HepG2 (cell line): ENCODE measurements around the gene DNAJC8. TPM values are rescaled to one million over a fixed set of nuclear protein-coding genes. Genes with fewer than 3 reads are reported as not detected.

ENCODE experiments used
- ATF1 ChIP-seq: IDR thresholded peaks from 2 replicates; pipeline ENCODE4 v1.6.1; 2016; ENCODE audit warnings: mild to moderate bottlenecking, control low read depth
- CEBPG ChIP-seq: IDR thresholded peaks from 2 replicates; pipeline ENCODE4 v1.6.1; 2016
- CENPX ChIP-seq: sonication (generic); formaldehyde crosslinking; IDR thresholded peaks from 2 replicates; pipeline ENCODE4 v1.9.0; 2021; ENCODE audit warnings: mild to moderate bottlenecking, missing genetic modification reagents, moderate library complexity
- DBP ChIP-seq: sonication (generic); formaldehyde crosslinking; IDR thresholded peaks from 2 replicates; pipeline ENCODE4 v1.4.0; 2020; ENCODE audit warnings: missing genetic modification reagents; ENCODE audit errors: not compliant biosample characterization
- MLX ChIP-seq: IDR thresholded peaks from 2 replicates; pipeline ENCODE4 v1.6.1; 2016
- NFAT5 ChIP-seq: sonication (generic); formaldehyde crosslinking; IDR thresholded peaks from 2 replicates; pipeline ENCODE4 v1.4.0; 2020; ENCODE audit warnings: missing genetic modification reagents
- NFKB2 ChIP-seq: sonication (generic); formaldehyde crosslinking; IDR thresholded peaks from 2 replicates; pipeline ENCODE4 v1.4.0; 2020; ENCODE audit warnings: missing genetic modification reagents, borderline replicate concordance
- PTBP1 ChIP-seq: fragments of 200-400 bp; formaldehyde crosslinking; IDR thresholded peaks from 2 replicates; pipeline ENCODE4 v1.6.1; 2018; ENCODE audit warnings: low read length, low read depth; ENCODE audit not compliant: poor library complexity, severe bottlenecking
- RFX3 ChIP-seq: IDR thresholded peaks from 2 replicates; pipeline ENCODE4 v1.6.1; 2016; ENCODE audit warnings: missing biosample characterization, missing genetic modification reagents
- SAP130 ChIP-seq: IDR thresholded peaks from 2 replicates; pipeline ENCODE4 v1.6.1; 2016; ENCODE audit warnings: low read depth
- SP2 ChIP-seq: sonication (generic); formaldehyde crosslinking; IDR thresholded peaks from 2 replicates; pipeline ENCODE4 v1.5.1; 2020; ENCODE audit warnings: mild to moderate bottlenecking, missing genetic modification reagents
- TRAFD1 ChIP-seq: sonication (generic); formaldehyde crosslinking; IDR thresholded peaks from 2 replicates; pipeline ENCODE4 v1.5.1; 2020; ENCODE audit warnings: missing genetic modification reagents, mild to moderate bottlenecking, borderline replicate concordance
- ZBTB43 ChIP-seq: sonication (generic); formaldehyde crosslinking; conservative IDR thresholded peaks from 2 replicates; pipeline ENCODE4 v1.4.0; 2020; ENCODE audit warnings: missing genetic modification reagents
- ZFP90 ChIP-seq: sonication (generic); formaldehyde crosslinking; IDR thresholded peaks from 2 replicates; pipeline ENCODE4 v1.8.0; 2022; ENCODE audit warnings: missing genetic modification reagents, mild to moderate bottlenecking, inconsistent platforms, borderline replicate concordance
- ZNF264 ChIP-seq: sonication (generic); formaldehyde crosslinking; IDR thresholded peaks from 2 replicates; pipeline ENCODE4 v1.4.0; 2020; ENCODE audit warnings: missing genetic modification reagents
- ZNF326 ChIP-seq: sonication (generic); formaldehyde crosslinking; IDR thresholded peaks from 2 replicates; pipeline ENCODE4 v1.4.0; 2020; ENCODE audit warnings: missing genetic modification reagents, borderline replicate concordance
- ZNF558 ChIP-seq: sonication (generic); formaldehyde crosslinking; IDR thresholded peaks from 2 replicates; pipeline ENCODE4 v1.9.0; 2022; ENCODE audit warnings: mild to moderate bottlenecking, missing genetic modification reagents, borderline replicate concordance
- ZNF567 ChIP-seq: sonication (generic); formaldehyde crosslinking; IDR thresholded peaks from 2 replicates; pipeline ENCODE4 v1.8.1; 2023; ENCODE audit warnings: mild to moderate bottlenecking, missing genetic modification reagents, borderline replicate concordance
- ZNF724P ChIP-seq: sonication (generic); formaldehyde crosslinking; IDR thresholded peaks from 2 replicates; pipeline ENCODE4 v1.8.0; 2022; ENCODE audit warnings: missing genetic modification reagents, borderline replicate concordance
- ZNF83 ChIP-seq: sonication (generic); formaldehyde crosslinking; IDR thresholded peaks from 2 replicates; pipeline ENCODE4 v1.4.0; 2020; ENCODE audit warnings: missing genetic modification reagents, mild to moderate bottlenecking, borderline replicate concordance
- polyA plus RNA-seq, 8 experiments: library from polyadenylated mRNA; depleted of rRNA in 3 of 8; stranded (reverse) in 7 of 8; unstranded in 1 of 8; fragments of >200 nt; fragmentation: Illumina TruSeq in 4 of 8; extraction: Trizol in 4 of 8; gene quantifications; 2 replicates each; pipeline versions ENCODE4 v1.2.1 to v1.2.3, GENCODE V29; 2011 to 2016; ENCODE audit warnings: low read depth in 4 of 8, missing spikeins in 1 of 8, mixed read lengths in 1 of 8; ENCODE audit not compliant: insufficient read depth in 1 of 8
- total RNA-seq, 5 experiments: library from RNA; depleted of rRNA; stranded (reverse); fragments of >200 nt; fragmentation: Illumina TruSeq; extraction: Trizol; gene quantifications; 2 replicates each; pipeline ENCODE4 v1.2.3, GENCODE V29; 2016; ENCODE audit warnings: low read depth in 1 of 5

Gene DNAJC8
- total and polyA plus RNA-seq, 2 of the 13 experiments (the other 11 are each of a cell fraction or from before 2014, with no cell fraction given): 54.5 to 126 TPM

GRCh38 chr1:28259252-28259933 is 26.6 kb upstream of the DNAJC8 start, which contains the start of gene SESN2 (continued):
- peak; percentile 87 for TF ChIP-seq CEBPG (CRISPR knock-in tag)
- no peak for TF ChIP-seq PTBP1
- peak; percentile 74 for TF ChIP-seq SP2 (CRISPR knock-in tag)
- no peak for TF ChIP-seq RFX3 (CRISPR knock-in tag)
- no peak for TF ChIP-seq DBP
- TF ChIP-seq ZNF264: 0 out of 2 replicates have a peak, but pooled peaks have one; percentile 46
- TF ChIP-seq ZFP90 (CRISPR knock-in tag): no peak; the same call in 1 of the 2 replicates
- no peak for TF ChIP-seq ZNF724P
- TF ChIP-seq ATF1 (CRISPR knock-in tag): peak; percentile 46; the same call in 1 of the 2 replicates
- 0 out of 2 replicates have a peak, but pooled peaks have one; percentile 26 for TF ChIP-seq ZNF567 (CRISPR knock-in tag)
- TF ChIP-seq ZNF83: no peak
- TF ChIP-seq CENPX (CRISPR knock-in tag): no peak
- TF ChIP-seq TRAFD1 (CRISPR knock-in tag): no peak
- peak; percentile 87; the same call in 1 of the 2 replicates for TF ChIP-seq SAP130 (CRISPR knock-in tag)
- 0 out of 2 replicates have a peak, but pooled peaks have one; percentile 47 for TF ChIP-seq NFAT5
- TF ChIP-seq NFKB2 (CRISPR knock-in tag): peak; percentile 89; the same call in 1 of the 2 replicates
- TF ChIP-seq MLX: no peak
- TF ChIP-seq ZNF326 (CRISPR knock-in tag): no peak
- TF ChIP-seq ZNF558 (CRISPR knock-in tag): no peak
- TF ChIP-seq ZBTB43 (CRISPR knock-in tag): no peak
